Stimulated activated CD8-positive, alpha-beta memory T cell treated with anti-CD3 and anti-CD28 coated beads, Interleukin-4, amount 100 ng/mL, for 1 hour (primary cell): ENCODE results near the gene HDAC8.
"Not testable (repeated sequence)": the region's sequence is repeated elsewhere in the genome, so short reads cannot be mapped to it uniquely, and the experiment has no call there.

Experiments used
- DNase-seq, 2 donors: peaks; one replicate each; pipeline ENCODE4 v3.0.0-alpha.2; 2020; ENCODE audit warnings: low read depth in 2 of 2, low spot score in 1 of 2

HDAC8 gene

GRCh38 chrX:72461766-72462165 is 110.9 kb downstream of the HDAC8 start:
- no peak for DNase-seq

- DNase-seq: no peak
These were observed 111.4 kb downstream of the HDAC8 start for GRCh38 chrX:72461288-72461687.

GRCh38 chrX:72460715-72461114 is 111.9 kb downstream of the HDAC8 start:
- no peak for DNase-seq

DNA sequence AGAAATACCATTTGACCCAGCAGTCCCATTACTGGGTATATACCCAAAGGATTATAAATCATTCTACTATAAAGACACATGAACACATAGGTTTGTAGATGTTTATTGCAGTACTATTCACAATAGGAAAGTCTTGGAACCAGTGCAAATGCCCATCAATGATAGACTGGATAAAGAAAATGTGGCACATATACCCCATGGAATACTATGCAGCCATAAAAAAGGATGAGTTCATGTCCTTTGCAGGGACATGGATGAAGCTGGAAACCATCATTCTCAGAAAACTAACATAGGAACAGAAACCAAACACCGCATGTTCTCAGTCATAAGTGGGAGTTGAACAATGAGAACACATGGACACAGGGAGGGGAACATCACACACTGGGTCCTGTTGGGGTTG is 123.6 kb downstream of the HDAC8 start:
- not testable (repeated sequence) for DNase-seq

DNA sequence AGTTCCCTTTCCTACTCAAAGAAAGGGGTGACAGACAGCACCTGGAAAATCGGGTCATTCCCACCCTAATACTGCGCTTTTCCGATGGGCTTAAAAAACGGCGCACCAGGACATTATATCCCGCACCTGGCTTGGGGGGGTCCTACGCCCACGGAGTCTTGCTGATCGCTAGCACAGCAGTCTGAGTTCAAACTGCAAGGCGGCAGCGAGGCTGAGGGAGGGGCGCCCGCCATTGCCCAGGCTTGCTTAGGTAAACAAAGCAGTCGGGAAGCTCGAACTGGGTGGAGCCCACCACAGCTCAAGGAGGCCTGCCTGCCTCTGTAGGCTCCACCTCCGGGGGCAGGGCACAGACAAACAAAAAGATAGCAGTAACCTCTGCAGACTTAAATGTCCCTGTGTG is 131.9 kb downstream of the HDAC8 start:
- DNase-seq: not testable (repeated sequence)

DNA sequence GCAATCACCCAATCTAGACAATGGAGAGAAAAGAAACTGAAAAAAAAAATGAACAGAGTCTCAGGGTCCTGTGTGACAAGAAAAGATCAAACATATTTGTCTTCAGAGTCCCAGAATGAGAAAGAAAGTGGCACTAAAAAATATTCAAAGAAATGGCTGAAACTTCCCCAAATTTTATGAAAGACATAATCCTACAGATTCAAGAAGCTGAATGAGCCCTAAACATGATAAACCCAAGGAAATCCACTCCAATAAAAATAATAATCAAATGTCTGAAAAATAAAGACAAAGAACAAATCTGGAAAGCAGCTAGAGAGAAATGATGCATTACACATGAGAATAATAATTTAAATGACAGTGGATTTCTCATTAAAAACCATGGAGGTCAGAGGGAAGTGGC is 136.6 kb downstream of the HDAC8 start:
- no peak for DNase-seq

- DNase-seq: no peak
These were observed 142.2 kb downstream of the HDAC8 start for GRCh38 chrX:72430405-72430968.

DNA sequence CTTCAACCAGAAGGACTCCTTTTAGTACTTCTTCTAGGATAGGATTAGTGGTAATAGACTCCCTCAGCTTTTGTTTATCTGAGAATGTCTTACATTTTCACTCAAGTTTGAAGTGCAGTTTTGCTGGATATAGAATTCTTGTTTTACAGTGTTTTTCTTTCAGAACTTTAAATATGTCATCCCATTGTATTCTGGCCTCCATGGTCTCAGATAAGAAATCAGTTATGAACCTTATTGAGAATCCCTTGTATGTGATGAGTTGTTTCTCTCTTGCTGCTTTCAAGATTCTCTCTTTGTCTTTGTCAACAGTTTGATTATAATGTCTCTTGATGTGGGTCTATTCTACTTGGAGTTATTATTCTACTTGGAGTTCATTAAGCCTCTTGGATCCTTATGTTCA is 150.8 kb downstream of the HDAC8 start:
- DNase-seq: no peak

DNA sequence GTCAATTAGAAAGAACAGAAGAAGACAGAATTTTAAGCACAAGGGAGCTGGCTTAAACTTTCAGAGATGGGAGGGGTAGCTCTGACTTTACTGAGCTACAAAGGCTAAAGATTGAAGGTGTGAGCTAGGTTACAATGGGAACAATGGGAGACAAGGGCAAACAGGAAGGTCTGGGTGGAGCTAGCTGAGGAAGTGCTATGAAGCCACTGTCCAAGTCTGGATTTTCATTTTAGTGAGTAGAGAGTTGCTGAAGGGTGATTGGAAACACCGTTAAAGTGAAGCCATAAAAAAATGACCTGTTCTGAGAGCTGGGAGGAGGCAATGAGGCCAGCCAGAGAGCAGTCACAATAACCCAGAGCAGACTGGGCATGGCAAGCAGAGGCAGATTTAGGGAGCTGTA is 162.7 kb downstream of the HDAC8 start:
- DNase-seq: no peak

- DNase-seq: no peak
These were observed 163.8 kb downstream of the HDAC8 start for GRCh38 chrX:72408885-72409284.

DNA sequence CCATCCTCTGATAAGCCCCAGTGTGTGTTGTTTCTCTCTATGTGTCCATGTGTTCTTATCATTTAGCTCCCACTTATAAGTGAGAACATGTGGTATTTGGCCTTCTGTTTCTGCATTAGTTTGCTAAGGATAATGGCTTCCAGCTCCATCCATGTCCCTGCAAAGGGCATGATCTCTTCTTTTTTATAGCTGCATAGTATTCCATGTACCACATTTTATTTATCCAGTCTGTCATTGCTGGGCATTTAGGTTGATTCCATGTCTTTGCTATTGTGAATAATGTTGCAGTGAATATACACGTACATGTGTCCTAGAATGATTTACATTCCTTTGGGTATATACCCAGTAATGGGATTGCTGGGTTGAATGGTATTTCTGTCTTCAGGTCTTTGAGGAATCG is 167.5 kb downstream of the HDAC8 start:
- not testable (repeated sequence) for DNase-seq

GRCh38 chrX:72402614-72403013 is 170.0 kb downstream of the HDAC8 start:
- DNase-seq: no peak

- DNase-seq: no peak
These were observed 172.8 kb downstream of the HDAC8 start for GRCh38 chrX:72399816-72400215.

- DNase-seq: no peak
These were observed 176.5 kb downstream of the HDAC8 start for GRCh38 chrX:72396117-72396516.

- no peak for DNase-seq
These were observed 177.4 kb downstream of the HDAC8 start for GRCh38 chrX:72395237-72395636.

- DNase-seq: no peak
These were observed 178.0 kb downstream of the HDAC8 start for GRCh38 chrX:72394518-72395170.

GRCh38 chrX:72393836-72394517 is 178.7 kb downstream of the HDAC8 start:
- no peak for DNase-seq

GRCh38 chrX:72392816-72393800 is 179.5 kb downstream of the HDAC8 start:
- no peak for DNase-seq

GRCh38 chrX:72392042-72392441 is 180.6 kb downstream of the HDAC8 start:
- no peak for DNase-seq

DNA sequence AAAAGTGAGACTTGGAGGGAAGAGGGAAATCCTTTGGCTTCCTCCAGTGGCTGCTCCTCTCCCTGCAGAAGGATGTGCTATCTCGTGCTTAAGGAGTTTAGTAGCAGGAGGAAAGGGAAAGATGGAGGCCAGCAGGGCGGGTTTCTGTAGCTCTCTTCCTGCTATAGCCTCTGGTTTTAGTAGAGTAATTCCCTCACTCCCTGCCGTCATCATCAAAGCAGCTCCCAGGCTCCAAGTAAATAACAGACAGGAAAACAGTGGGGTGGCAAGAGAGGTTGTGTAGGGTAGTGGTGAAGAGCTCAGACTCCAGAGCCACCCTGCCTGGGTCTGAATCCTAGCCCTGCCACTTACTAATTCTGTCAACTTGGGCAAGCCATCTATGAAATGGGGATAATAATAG is 185.4 kb downstream of the HDAC8 start:
- DNase-seq: no peak

- no peak for DNase-seq
These were observed 190.4 kb downstream of the HDAC8 start for GRCh38 chrX:72382202-72382595.
